DND-41 (cell line): ENCODE results near the gene TRDMT1.

ENCODE experiments used
- ATAC-seq: fragments of 200-7000 bp; cut with Tn5 transposase; 3 replicates; pipeline ENCODE4 v1.9.1; 2021; ENCODE audit warnings: low read depth; ENCODE audit not compliant: insufficient read depth
- DNase-seq: peaks from one replicate; pipeline ENCODE4 v3.0.0-alpha.2; 2020
- H2AFZ ChIP-seq: 2 replicates; pipeline ENCODE4 v1.6.0; 2012; ENCODE audit warnings: low read depth, low read length
- H3K27ac ChIP-seq: 2 replicates; pipeline ENCODE4 v1.5.1; 2012; ENCODE audit warnings: low read length, inconsistent platforms
- H3K27me3 ChIP-seq: fragments of 200-600 bp; sonication (generic); 2 replicates; pipeline ENCODE4 v1.6.0; 2012; ENCODE audit warnings: low read length, mild to moderate bottlenecking, inconsistent platforms; ENCODE audit not compliant: insufficient read depth, poor library complexity
- H3K36me3 ChIP-seq: 2 replicates; pipeline ENCODE4 v1.5.1; 2012; ENCODE audit warnings: low read length, inconsistent platforms; ENCODE audit not compliant: insufficient read depth
- H3K4me1 ChIP-seq: 2 replicates; pipeline ENCODE4 v1.5.1; 2012; ENCODE audit warnings: mild to moderate bottlenecking, low read length; ENCODE audit not compliant: insufficient read depth
- H3K4me2 ChIP-seq: 2 replicates; pipeline ENCODE4 v1.6.0; 2012; ENCODE audit warnings: mild to moderate bottlenecking, moderate library complexity, low read length, inconsistent platforms; ENCODE audit not compliant: insufficient read depth
- H3K4me3 ChIP-seq, 2 experiments: fragments of 200-600 bp in 1 of 2; shearing (Covaris generic) in 1 of 2; 2 replicates each; pipeline ENCODE4 v1.5.1; 2012 to 2016; ENCODE audit warnings: inconsistent platforms in 2 of 2, low read length in 2 of 2, mild to moderate bottlenecking in 2 of 2, low read depth in 1 of 2, moderate library complexity in 1 of 2
- H3K79me2 ChIP-seq: 2 replicates; pipeline ENCODE4 v1.6.0; 2012; ENCODE audit warnings: low read length, inconsistent platforms; ENCODE audit not compliant: insufficient read depth
- H3K9ac ChIP-seq: 2 replicates; pipeline ENCODE4 v1.6.0; 2012; ENCODE audit warnings: low read depth, mild to moderate bottlenecking, inconsistent platforms, low read length, moderate library complexity
- H3K9me3 ChIP-seq: 2 replicates; pipeline ENCODE4 v1.5.1; 2012; ENCODE audit warnings: low read length, moderate library complexity, mild to moderate bottlenecking, inconsistent platforms; ENCODE audit not compliant: insufficient read depth, severe bottlenecking
- H4K20me1 ChIP-seq: 2 replicates; pipeline ENCODE4 v1.6.0; 2012; ENCODE audit warnings: low read length; ENCODE audit not compliant: insufficient read depth
- EZH2 ChIP-seq: IDR thresholded peaks from 3 replicates; pipeline ENCODE4 v1.6.1; 2012; ENCODE audit warnings: borderline replicate concordance, low read depth, mild to moderate bottlenecking, moderate library complexity, low read length, inconsistent platforms; ENCODE audit not compliant: severe bottlenecking
- TF ChIP-seq, protein P1 (sequence below): IDR thresholded peaks from 2 replicates; pipeline ENCODE4 v1.5.1; 2012; ENCODE audit warnings: borderline replicate concordance, low read length, moderate library complexity, mild to moderate bottlenecking; ENCODE audit not compliant: poor library complexity, severe bottlenecking; ENCODE audit errors: extremely low read depth

TRDMT1 gene

DNA sequence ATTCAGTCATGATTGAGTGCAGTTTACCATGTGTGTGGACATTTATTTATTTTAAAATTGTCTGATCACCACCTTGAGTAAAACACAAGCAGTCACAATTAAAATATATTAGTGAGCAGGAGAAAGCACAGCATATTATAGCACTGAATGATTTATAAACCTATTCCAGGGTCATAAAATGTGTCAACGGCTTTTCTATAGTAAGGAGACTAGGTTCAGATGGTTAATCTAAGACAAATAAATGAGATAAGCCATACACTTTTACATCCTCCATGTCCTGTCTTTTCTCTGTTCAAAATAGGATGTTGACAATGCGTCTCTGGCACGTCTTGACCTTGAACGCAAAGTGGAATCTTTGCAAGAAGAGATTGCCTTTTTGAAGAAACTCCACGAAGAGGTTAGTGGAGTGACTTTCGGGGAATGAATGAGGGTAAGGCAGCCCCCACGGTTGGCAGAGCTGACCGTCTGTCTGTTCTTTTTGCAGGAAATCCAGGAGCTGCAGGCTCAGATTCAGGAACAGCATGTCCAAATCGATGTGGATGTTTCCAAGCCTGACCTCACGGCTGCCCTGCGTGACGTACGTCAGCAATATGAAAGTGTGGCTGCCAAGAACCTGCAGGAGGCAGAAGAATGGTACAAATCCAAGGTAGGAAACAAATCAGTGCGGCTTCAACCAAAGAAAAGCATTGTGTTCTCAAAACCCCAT is 32.0 kb upstream of the TRDMT1 start:
- Histone ChIP-seq H3K9ac (no peak overlapping the region), H3K27ac (no peak overlapping the region), H2AFZ (no peak overlapping the region), H3K9me3 (no peaks in the 10 kb centered on the region), H3K4me2 (no peak overlapping the region), H3K4me3 (no peak overlapping the region), H3K4me1 (peaks cover 29% of the 10 kb centered on the region), H4K20me1 (peaks cover 57% of the 10 kb centered on the region), H3K27me3 (no peaks in the 10 kb centered on the region), H3K79me2 (peaks cover 38% of the 10 kb centered on the region), H3K36me3 (peaks cover 86% of the 10 kb centered on the region)
- DNase-seq (no peak), ATAC-seq (no peak)
- TF ChIP-seq, protein P1, sequence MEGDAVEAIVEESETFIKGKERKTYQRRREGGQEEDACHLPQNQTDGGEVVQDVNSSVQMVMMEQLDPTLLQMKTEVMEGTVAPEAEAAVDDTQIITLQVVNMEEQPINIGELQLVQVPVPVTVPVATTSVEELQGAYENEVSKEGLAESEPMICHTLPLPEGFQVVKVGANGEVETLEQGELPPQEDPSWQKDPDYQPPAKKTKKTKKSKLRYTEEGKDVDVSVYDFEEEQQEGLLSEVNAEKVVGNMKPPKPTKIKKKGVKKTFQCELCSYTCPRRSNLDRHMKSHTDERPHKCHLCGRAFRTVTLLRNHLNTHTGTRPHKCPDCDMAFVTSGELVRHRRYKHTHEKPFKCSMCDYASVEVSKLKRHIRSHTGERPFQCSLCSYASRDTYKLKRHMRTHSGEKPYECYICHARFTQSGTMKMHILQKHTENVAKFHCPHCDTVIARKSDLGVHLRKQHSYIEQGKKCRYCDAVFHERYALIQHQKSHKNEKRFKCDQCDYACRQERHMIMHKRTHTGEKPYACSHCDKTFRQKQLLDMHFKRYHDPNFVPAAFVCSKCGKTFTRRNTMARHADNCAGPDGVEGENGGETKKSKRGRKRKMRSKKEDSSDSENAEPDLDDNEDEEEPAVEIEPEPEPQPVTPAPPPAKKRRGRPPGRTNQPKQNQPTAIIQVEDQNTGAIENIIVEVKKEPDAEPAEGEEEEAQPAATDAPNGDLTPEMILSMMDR: no peak
- no peak for TF ChIP-seq EZH2

GRCh38 chr10:17232276-17232960 is 30.9 kb upstream of the TRDMT1 start:
- H3K36me3 ChIP-seq: peaks cover 79% of the 10 kb centered on the region
- peaks cover 39% of the 10 kb centered on the region for H3K4me1 ChIP-seq
- H3K9me3 ChIP-seq: no peaks in the 10 kb centered on the region
- ATAC-seq (no peak), DNase-seq (no peak)
- H3K4me3 ChIP-seq: no peak overlapping the region
- TF ChIP-seq, protein P1: no peak
- no peak for TF ChIP-seq EZH2
- no peaks in the 10 kb centered on the region for H3K27me3 ChIP-seq
- peak overlapping the region; percentile 92; the same call in 1 of the 2 replicates for H3K4me2 ChIP-seq
- H3K79me2 ChIP-seq: peaks cover 38% of the 10 kb centered on the region
- peaks cover 57% of the 10 kb centered on the region for H4K20me1 ChIP-seq
- no peak overlapping the region for H3K9ac ChIP-seq
- H2AFZ ChIP-seq: no peak overlapping the region
- no peak overlapping the region for H3K27ac ChIP-seq

DNA sequence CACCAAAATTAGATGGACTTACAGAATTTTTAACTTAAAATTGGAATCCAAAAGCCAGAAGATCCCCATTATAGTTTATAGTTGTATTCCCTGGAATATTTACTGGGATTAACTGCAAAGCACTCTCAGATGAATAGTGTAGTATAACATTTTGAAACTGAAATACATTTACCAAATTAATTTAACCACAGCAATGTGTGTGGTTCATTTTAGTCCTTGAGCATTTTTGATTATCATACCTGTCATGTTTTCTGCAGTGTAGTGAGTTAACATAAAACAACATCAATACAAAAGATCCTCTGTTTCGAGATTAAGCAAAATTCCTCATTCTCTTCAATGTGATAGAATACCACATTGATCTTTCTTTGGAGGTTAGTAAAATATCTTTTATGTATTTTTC is 30.3 kb upstream of the TRDMT1 start:
- peaks cover 38% of the 10 kb centered on the region for H3K79me2 ChIP-seq
- H3K4me2 ChIP-seq: peak overlapping the region; percentile 92
- DNase-seq: no peak
- ATAC-seq: no peak
- H2AFZ ChIP-seq: no peak overlapping the region
- no peak overlapping the region for H3K9ac ChIP-seq
- no peak for TF ChIP-seq EZH2
- TF ChIP-seq, protein P1: no peak
- no peak overlapping the region for H3K4me3 ChIP-seq
- H3K27me3 ChIP-seq: no peaks in the 10 kb centered on the region
- H3K4me1 ChIP-seq: peaks cover 46% of the 10 kb centered on the region
- H3K9me3 ChIP-seq: no peaks in the 10 kb centered on the region
- H3K27ac ChIP-seq: no peak overlapping the region
- peaks cover 57% of the 10 kb centered on the region for H4K20me1 ChIP-seq
- peaks cover 73% of the 10 kb centered on the region for H3K36me3 ChIP-seq
